Subcutaneous adipose tissue (tissue), 4 donors: ENCODE results near the gene SMC3. TPM values are rescaled to one million over a fixed set of nuclear protein-coding genes. Genes with fewer than 3 reads are reported as not detected.

Source experiments
- total RNA-seq, 4 donors: library from RNA; depleted of rRNA; stranded (reverse); fragments of >200 nt; gene quantifications; one replicate each; pipeline ENCODE4 v1.1.0, GENCODE V29; 2016
- TF ChIP-seq, protein P1 (sequence below): fragments of 450-650 bp; IDR thresholded peaks from one replicate; pipeline ENCODE4 v1.5.1; 2016; ENCODE audit warnings: low read depth, mild to moderate bottlenecking, control low read depth, antibody characterized with exemption, moderate library complexity

The SMC3 gene
- total RNA-seq, 4 donors from 2014 or later: 28.0 to 39.1 (median 31.1) TPM

GRCh38 chr10:110571093-110571743 lies 3.7 kb downstream of the SMC3 start:
- TF ChIP-seq, protein P1, sequence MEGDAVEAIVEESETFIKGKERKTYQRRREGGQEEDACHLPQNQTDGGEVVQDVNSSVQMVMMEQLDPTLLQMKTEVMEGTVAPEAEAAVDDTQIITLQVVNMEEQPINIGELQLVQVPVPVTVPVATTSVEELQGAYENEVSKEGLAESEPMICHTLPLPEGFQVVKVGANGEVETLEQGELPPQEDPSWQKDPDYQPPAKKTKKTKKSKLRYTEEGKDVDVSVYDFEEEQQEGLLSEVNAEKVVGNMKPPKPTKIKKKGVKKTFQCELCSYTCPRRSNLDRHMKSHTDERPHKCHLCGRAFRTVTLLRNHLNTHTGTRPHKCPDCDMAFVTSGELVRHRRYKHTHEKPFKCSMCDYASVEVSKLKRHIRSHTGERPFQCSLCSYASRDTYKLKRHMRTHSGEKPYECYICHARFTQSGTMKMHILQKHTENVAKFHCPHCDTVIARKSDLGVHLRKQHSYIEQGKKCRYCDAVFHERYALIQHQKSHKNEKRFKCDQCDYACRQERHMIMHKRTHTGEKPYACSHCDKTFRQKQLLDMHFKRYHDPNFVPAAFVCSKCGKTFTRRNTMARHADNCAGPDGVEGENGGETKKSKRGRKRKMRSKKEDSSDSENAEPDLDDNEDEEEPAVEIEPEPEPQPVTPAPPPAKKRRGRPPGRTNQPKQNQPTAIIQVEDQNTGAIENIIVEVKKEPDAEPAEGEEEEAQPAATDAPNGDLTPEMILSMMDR: no peak

DNA sequence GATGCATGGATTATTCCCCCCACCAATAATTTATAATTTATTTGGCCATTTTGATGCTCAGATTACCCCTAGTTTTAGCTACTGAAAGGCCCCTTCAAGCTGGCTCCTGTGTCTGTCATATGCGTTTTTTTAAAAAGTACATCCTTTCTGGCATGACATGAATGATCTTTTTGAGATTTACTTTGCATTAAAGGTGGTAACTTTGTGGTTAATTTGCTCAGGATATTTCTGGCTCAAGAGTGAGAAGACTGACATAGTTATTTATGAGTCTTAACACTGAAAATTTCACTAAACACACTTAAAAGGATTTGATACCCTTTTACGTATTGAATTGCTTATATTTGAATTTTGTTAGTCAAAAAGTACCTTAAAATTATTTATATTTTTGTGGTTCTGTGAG lies 5.4 kb downstream of the SMC3 start:
- TF ChIP-seq, protein P1: no peak

DNA sequence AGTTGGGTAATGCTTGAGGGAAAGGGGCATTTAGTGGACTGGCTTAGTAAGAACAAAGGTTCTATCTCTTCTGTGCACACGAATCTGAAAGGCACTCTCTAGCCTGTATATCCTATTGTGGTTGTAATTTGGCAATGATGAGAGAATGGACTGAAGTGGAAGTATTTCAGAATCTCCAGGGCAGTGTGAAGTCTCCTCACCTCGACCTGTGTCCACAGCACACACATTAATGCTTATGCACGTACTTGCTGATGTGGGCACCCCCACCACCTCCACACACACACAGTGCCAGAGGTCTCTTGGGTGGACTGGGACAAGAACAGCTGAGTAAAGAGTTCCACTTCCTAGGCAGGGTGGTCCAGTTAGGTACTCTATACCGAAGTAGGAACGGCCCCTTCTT lies 6.9 kb downstream of the SMC3 start:
- TF ChIP-seq, protein P1: no peak

GRCh38 chr10:110576220-110576619 lies 8.7 kb downstream of the SMC3 start:
- TF ChIP-seq, protein P1: no peak

DNA sequence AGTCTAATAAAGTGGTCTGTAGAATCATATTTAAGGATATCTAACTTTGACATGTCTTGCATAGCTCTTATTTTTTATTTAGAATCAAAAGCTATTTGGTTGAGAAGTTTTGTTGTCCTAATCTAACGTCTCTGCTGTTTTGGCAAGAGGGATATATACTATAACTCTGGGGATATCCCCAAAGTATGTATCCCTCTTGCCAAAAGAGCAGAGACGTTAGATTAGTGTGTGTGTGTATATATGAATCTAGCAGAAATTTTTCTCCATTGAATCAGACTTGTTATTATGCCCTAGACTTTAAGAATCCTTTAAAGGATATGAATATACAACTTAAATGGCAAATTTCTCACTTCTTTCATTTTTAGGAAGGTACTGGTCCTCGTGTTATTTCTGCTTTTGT lies 9.6 kb downstream of the SMC3 start:
- TF ChIP-seq, protein P1: no peak

DNA sequence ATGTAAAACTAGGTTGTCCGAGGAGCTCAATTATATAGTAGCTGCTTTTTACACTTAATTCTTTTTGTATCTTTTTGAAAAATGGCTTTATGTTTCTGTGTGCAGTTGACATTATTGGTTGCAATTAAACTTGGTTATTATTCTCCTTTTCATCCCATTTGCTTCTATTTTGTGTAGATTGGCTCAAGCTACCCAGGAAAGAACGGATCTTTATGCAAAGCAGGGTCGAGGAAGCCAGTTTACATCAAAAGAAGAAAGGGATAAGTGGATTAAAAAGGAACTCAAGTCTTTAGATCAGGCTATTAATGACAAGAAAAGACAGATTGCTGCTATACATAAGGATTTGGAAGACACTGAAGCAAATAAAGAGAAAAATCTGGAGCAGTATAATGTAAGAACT lies 16.5 kb downstream of the SMC3 start:
- TF ChIP-seq, protein P1: no peak

- TF ChIP-seq, protein P1: no peak
These were observed 24.3 kb downstream of the SMC3 start for GRCh38 chr10:110591760-110592159.
